CD4-positive, CD25-positive, alpha-beta regulatory T cell (primary cell): ENCODE results near the gene NIPAL3. TPM values are rescaled to one million over a fixed set of nuclear protein-coding genes. Genes with fewer than 3 reads are reported as not detected.
A peak's percentile ranks its signal among the peaks of the same experiment; 100 is the strongest.

ENCODE experiments used
- ATAC-seq, 2 donors: fragments of 150-1000 bp; cut with Tn5 transposase; one replicate each; pipeline ENCODE4 v1.10.0; 2021; ENCODE audit warnings: low read depth in 2 of 2, moderate number of reproducible peaks in 2 of 2, moderate library complexity in 1 of 2
- DNase-seq, 3 donors: peaks; one replicate each; pipeline versions ENCODE4 v3.0.0 to v3.0.0-alpha.2; 2012 to 2022; ENCODE audit warnings: mixed read lengths in 1 of 3
- H3K27ac ChIP-seq: one replicate; pipeline ENCODE4 v1.7.0; 2013; ENCODE audit warnings: mild to moderate bottlenecking, low read length; ENCODE audit not compliant: insufficient read depth, poor library complexity, severe bottlenecking
- H3K27me3 ChIP-seq: one replicate; pipeline ENCODE4 v1.7.0; 2013; ENCODE audit warnings: low read length; ENCODE audit not compliant: control insufficient read depth, insufficient read depth
- H3K36me3 ChIP-seq: one replicate; pipeline ENCODE4 v1.7.0; 2013; ENCODE audit warnings: mild to moderate bottlenecking, low read length, moderate library complexity; ENCODE audit not compliant: control insufficient read depth, insufficient read depth
- H3K4me1 ChIP-seq: 2 replicates; pipeline ENCODE4 v1.7.0; 2013; ENCODE audit warnings: mild to moderate bottlenecking, low read length; ENCODE audit not compliant: insufficient read depth, control insufficient read depth, poor library complexity, severe bottlenecking
- H3K4me3 ChIP-seq: one replicate; pipeline ENCODE4 v1.7.0; 2013; ENCODE audit warnings: low read depth, mild to moderate bottlenecking, low read length, moderate library complexity
- H3K9me3 ChIP-seq, 2 experiments: 1 replicate in 1 of 2; 2 replicates in 1 of 2; pipeline ENCODE4 v1.7.0; 2013; ENCODE audit warnings: low read length in 2 of 2, mild to moderate bottlenecking in 1 of 2, moderate library complexity in 1 of 2; ENCODE audit not compliant: control insufficient read depth in 2 of 2
- H3K27ac Mint-ChIP-seq, 3 donors: one replicate each; pipeline ENCODE4 v1.8.0; 2020 to 2022; ENCODE audit warnings: mild to moderate bottlenecking in 3 of 3, mixed read lengths in 3 of 3, moderate library complexity in 2 of 3
- H3K27me3 Mint-ChIP-seq: one replicate; pipeline ENCODE4 v1.8.0; 2022; ENCODE audit warnings: mild to moderate bottlenecking, mixed read lengths
- H3K36me3 Mint-ChIP-seq: one replicate; pipeline ENCODE4 v1.8.0; 2020; ENCODE audit warnings: mixed read lengths
- H3K4me1 Mint-ChIP-seq, 4 donors: one replicate each; pipeline ENCODE4 v1.8.0; 2020 to 2022; ENCODE audit warnings: mixed read lengths in 4 of 4, mild to moderate bottlenecking in 1 of 4
- H3K4me3 Mint-ChIP-seq, 4 donors: one replicate each; pipeline ENCODE4 v1.8.0; 2020 to 2022; ENCODE audit warnings: mild to moderate bottlenecking in 4 of 4, mixed read lengths in 4 of 4, moderate library complexity in 3 of 4
- H3K9me3 Mint-ChIP-seq, 7 donors: one replicate each; pipeline ENCODE4 v1.8.0; 2020 to 2022; ENCODE audit warnings: mixed read lengths in 7 of 7, mild to moderate bottlenecking in 3 of 7, moderate library complexity in 2 of 7
- polyA plus RNA-seq, 4 donors: library from polyadenylated mRNA; unstranded; fragments of 300-500 nt; fragmentation: Illumina TruSeq; gene quantifications; one replicate each; pipeline ENCODE4 v1.2.3, GENCODE V29; 2021
- total RNA-seq: library from RNA; stranded (reverse); gene quantifications from one replicate; pipeline ENCODE4 v1.2.3, GENCODE V29; 2022

Gene NIPAL3
- total RNA-seq: 57.0 TPM
- polyA plus RNA-seq: 10 to 100 TPM; 62.1 to 70.2 (median 65.2) TPM

- Mint-ChIP-seq H3K4me3 (peak within 1 kb of the TSS; percentile 94 to 100 (median 97)), H3K27me3 (no peaks in the 10 kb centered on the region), H3K9me3 (no peaks in the 10 kb centered on the region), H3K27ac (peak within 1 kb of the TSS; percentile 94 to 96 (median 95)), H3K4me1 (peaks cover 12 to 84% (median 53%) of the 10 kb centered on the region in 4 donors), H3K36me3 (peaks cover 11% of the 10 kb centered on the region)
- Histone ChIP-seq H3K27ac (peak within 1 kb of the TSS; percentile 72), H3K4me1 (peaks cover 45% of the 10 kb centered on the region), H3K27me3 (no peaks in the 10 kb centered on the region), H3K36me3 (peaks cover 19% of the 10 kb centered on the region), H3K4me3 (peak within 1 kb of the TSS; percentile 98), H3K9me3 (no peaks in the 10 kb centered on the region)
- ATAC-seq (peak; percentile 98), DNase-seq (peak; percentile 97 to 100 (median 97))
Measured at GRCh38 chr1:24415334-24415909, at the start of gene NIPAL3. TSS of gene NIPAL3 (plus strand) at chr1:24415802. CDS start at chr1:24419548, 3,746 bp downstream.

GRCh38 chr1:24366707-24367106 lies 48.9 kb upstream of the NIPAL3 start:
- Histone ChIP-seq H3K36me3 (no peaks in the 10 kb centered on the region), H3K9me3 (no peaks in the 10 kb centered on the region), H3K27ac (no peak overlapping the region), H3K4me3 (no peak overlapping the region), H3K27me3 (no peaks in the 10 kb centered on the region), H3K4me1 (no peaks in the 10 kb centered on the region)
- Mint-ChIP-seq H3K27me3 (no peaks in the 10 kb centered on the region), H3K27ac (no peak overlapping the region), H3K36me3 (peaks cover 11% of the 10 kb centered on the region), H3K9me3 (no peaks in the 10 kb centered on the region), H3K4me3 (no peak overlapping the region), H3K4me1 (peaks cover 0 to 6% (median 0%) of the 10 kb centered on the region in 4 donors)
- ATAC-seq: no peak
- DNase-seq: no peak

- no peaks in the 10 kb centered on the region for H3K4me1 ChIP-seq
- H3K4me3 Mint-ChIP-seq: no peak overlapping the region
- H3K4me1 Mint-ChIP-seq: peaks cover 0 to 6% (median 0%) of the 10 kb centered on the region in 4 donors
- H3K36me3 ChIP-seq: no peaks in the 10 kb centered on the region
- H3K9me3 Mint-ChIP-seq: no peaks in the 10 kb centered on the region
- no peaks in the 10 kb centered on the region for H3K9me3 ChIP-seq
- H3K27me3 Mint-ChIP-seq: no peaks in the 10 kb centered on the region
- H3K27ac ChIP-seq: no peak overlapping the region
- H3K4me3 ChIP-seq: no peak overlapping the region
- no peak for DNase-seq
- H3K36me3 Mint-ChIP-seq: peaks cover 15% of the 10 kb centered on the region
- ATAC-seq: no peak
- no peak overlapping the region for H3K27ac Mint-ChIP-seq
- no peaks in the 10 kb centered on the region for H3K27me3 ChIP-seq
Measured at GRCh38 chr1:24369199-24369598, 46.4 kb upstream of the NIPAL3 start.

- no peak overlapping the region for H3K27ac Mint-ChIP-seq
- peaks cover 0 to 5% (median 0%) of the 10 kb centered on the region in 4 donors for H3K4me1 Mint-ChIP-seq
- H3K4me1 ChIP-seq: no peaks in the 10 kb centered on the region
- peaks cover 17% of the 10 kb centered on the region for H3K36me3 Mint-ChIP-seq
- H3K4me3 Mint-ChIP-seq: no peak overlapping the region
- no peak overlapping the region for H3K27ac ChIP-seq
- H3K27me3 Mint-ChIP-seq: no peaks in the 10 kb centered on the region
- ATAC-seq (no peak), DNase-seq (no peak)
- H3K9me3 ChIP-seq: no peaks in the 10 kb centered on the region
- no peaks in the 10 kb centered on the region for H3K36me3 ChIP-seq
- no peaks in the 10 kb centered on the region for H3K9me3 Mint-ChIP-seq
- H3K4me3 ChIP-seq: no peak overlapping the region
- no peaks in the 10 kb centered on the region for H3K27me3 ChIP-seq
Measured at GRCh38 chr1:24369801-24370200, 45.8 kb upstream of the NIPAL3 start.

GRCh38 chr1:24373044-24373443 lies 42.6 kb upstream of the NIPAL3 start:
- no peaks in the 10 kb centered on the region for H3K27me3 ChIP-seq
- no peak overlapping the region for H3K4me3 ChIP-seq
- H3K9me3 ChIP-seq: no peaks in the 10 kb centered on the region
- H3K36me3 ChIP-seq: no peaks in the 10 kb centered on the region
- Mint-ChIP-seq H3K4me3 (no peak overlapping the region), H3K36me3 (peaks cover 21% of the 10 kb centered on the region), H3K4me1 (no peaks in the 10 kb centered on the region), H3K9me3 (no peaks in the 10 kb centered on the region), H3K27me3 (no peaks in the 10 kb centered on the region), H3K27ac (no peak overlapping the region)
- DNase-seq: peak in 1 of 3 donors; percentile 29
- no peaks in the 10 kb centered on the region for H3K4me1 ChIP-seq
- ATAC-seq: peak; percentile 20 to 39
- H3K27ac ChIP-seq: no peak overlapping the region

- DNase-seq: no peak
- Histone ChIP-seq H3K36me3 (no peaks in the 10 kb centered on the region), H3K27me3 (no peaks in the 10 kb centered on the region), H3K4me1 (no peaks in the 10 kb centered on the region), H3K4me3 (no peak overlapping the region), H3K27ac (no peak overlapping the region), H3K9me3 (no peaks in the 10 kb centered on the region)
- no peaks in the 10 kb centered on the region for H3K4me1 Mint-ChIP-seq
- peaks cover 22% of the 10 kb centered on the region for H3K36me3 Mint-ChIP-seq
- no peak for ATAC-seq
- H3K27me3 Mint-ChIP-seq: no peaks in the 10 kb centered on the region
- H3K9me3 Mint-ChIP-seq: no peaks in the 10 kb centered on the region
- H3K27ac Mint-ChIP-seq: peak overlapping the region in 1 of 3 donors; percentile 18
- no peak overlapping the region for H3K4me3 Mint-ChIP-seq
Measured at GRCh38 chr1:24373710-24374109, 41.9 kb upstream of the NIPAL3 start.

- no peak overlapping the region for H3K27ac ChIP-seq
Measured at GRCh38 chr1:24374891-24375786, 40.5 kb upstream of the NIPAL3 start.

More at GRCh38 chr1:24374891-24375786, 40.5 kb upstream of the NIPAL3 start:
- H3K36me3 Mint-ChIP-seq: peaks cover 30% of the 10 kb centered on the region
- H3K27me3 Mint-ChIP-seq: no peaks in the 10 kb centered on the region
- no peaks in the 10 kb centered on the region for H3K4me1 Mint-ChIP-seq
- DNase-seq (no peak), ATAC-seq (no peak)
- Histone ChIP-seq H3K36me3 (peaks cover 5% of the 10 kb centered on the region), H3K9me3 (no peaks in the 10 kb centered on the region), H3K4me1 (no peaks in the 10 kb centered on the region), H3K4me3 (no peak overlapping the region), H3K27me3 (no peaks in the 10 kb centered on the region)
- no peak overlapping the region for H3K27ac Mint-ChIP-seq
- H3K9me3 Mint-ChIP-seq: no peaks in the 10 kb centered on the region
- H3K4me3 Mint-ChIP-seq: no peak overlapping the region
